ENCODE data around the gene HLA-DOB. TPM values are rescaled to one million over a fixed set of nuclear protein-coding genes. Genes with fewer than 3 reads are reported as not detected.

HLA-DOB gene
- total RNA-seq = 6.6 TPM

- Histone ChIP-seq H3K4me1 (ENCODE audit: insufficient read depth, low read length) (peaks cover 7% of the 10 kb centered on the region), H3K9me3 (ENCODE audit: low read depth, low read length) (no peaks in the 10 kb centered on the region), H3K4me3 (ENCODE audit: low read length) (peak within 1 kb of the TSS; percentile 46), H3K27me3 (ENCODE audit: insufficient read depth, low read length) (no peaks in the 10 kb centered on the region)
Observed at GRCh38 chr6:32816746-32817204, at the start of gene HLA-DOB. Gene HLA-DOB, minus strand, starts transcription at chr6:32817002. Its CDS starts 51 bp downstream, at chr6:32816951.

GRCh38 chr6:32865724-32866443, 49.1 kb upstream of the HLA-DOB start:
- Histone ChIP-seq H3K9me3 (ENCODE audit: low read depth, low read length) (no peaks in the 10 kb centered on the region), H3K27me3 (ENCODE audit: insufficient read depth, low read length) (no peaks in the 10 kb centered on the region), H3K4me3 (ENCODE audit: low read length) (no peak overlapping the region), H3K4me1 (ENCODE audit: insufficient read depth, low read length) (peaks cover 31% of the 10 kb centered on the region)

GRCh38 chr6:32862725-32863124, 45.9 kb upstream of the HLA-DOB start:
- Histone ChIP-seq H3K4me1 (ENCODE audit: insufficient read depth, low read length) (peaks cover 41% of the 10 kb centered on the region), H3K9me3 (ENCODE audit: low read depth, low read length) (no peaks in the 10 kb centered on the region), H3K27me3 (ENCODE audit: insufficient read depth, low read length) (no peaks in the 10 kb centered on the region), H3K4me3 (ENCODE audit: low read length) (no peak overlapping the region)

GRCh38 chr6:32860674-32861073, 43.9 kb upstream of the HLA-DOB start:
- Histone ChIP-seq H3K27me3 (ENCODE audit: insufficient read depth, low read length) (no peaks in the 10 kb centered on the region), H3K4me1 (ENCODE audit: insufficient read depth, low read length) (peaks cover 44% of the 10 kb centered on the region), H3K4me3 (ENCODE audit: low read length) (no peak overlapping the region), H3K9me3 (ENCODE audit: low read depth, low read length) (no peaks in the 10 kb centered on the region)

GRCh38 chr6:32858194-32858593, 41.4 kb upstream of the HLA-DOB start:
- H3K4me1 ChIP-seq (ENCODE audit: insufficient read depth, low read length) = peaks cover 53% of the 10 kb centered on the region
- no peaks in the 10 kb centered on the region for H3K9me3 ChIP-seq (ENCODE audit: low read depth, low read length)
- H3K4me3 ChIP-seq (ENCODE audit: low read length) = no peak overlapping the region
- no peaks in the 10 kb centered on the region for H3K27me3 ChIP-seq (ENCODE audit: insufficient read depth, low read length)

- H3K27me3 ChIP-seq (ENCODE audit: insufficient read depth, low read length) = no peaks in the 10 kb centered on the region
- no peak overlapping the region for H3K4me3 ChIP-seq (ENCODE audit: low read length)
- no peaks in the 10 kb centered on the region for H3K9me3 ChIP-seq (ENCODE audit: low read depth, low read length)
- H3K4me1 ChIP-seq (ENCODE audit: insufficient read depth, low read length) = peaks cover 51% of the 10 kb centered on the region
Observed at GRCh38 chr6:32857156-32857891, 40.5 kb upstream of the HLA-DOB start.

- H3K4me3 ChIP-seq (ENCODE audit: low read length) = peak overlapping the region; percentile 95
- peaks cover 62% of the 10 kb centered on the region for H3K4me1 ChIP-seq (ENCODE audit: insufficient read depth, low read length)
- no peaks in the 10 kb centered on the region for H3K27me3 ChIP-seq (ENCODE audit: insufficient read depth, low read length)
- no peaks in the 10 kb centered on the region for H3K9me3 ChIP-seq (ENCODE audit: low read depth, low read length)
Observed at GRCh38 chr6:32855467-32856174, 38.8 kb upstream of the HLA-DOB start.

- H3K9me3 ChIP-seq (ENCODE audit: low read depth, low read length) = no peaks in the 10 kb centered on the region
- H3K4me1 ChIP-seq (ENCODE audit: insufficient read depth, low read length) = peaks cover 73% of the 10 kb centered on the region
- peak overlapping the region; percentile 95 for H3K4me3 ChIP-seq (ENCODE audit: low read length)
- no peaks in the 10 kb centered on the region for H3K27me3 ChIP-seq (ENCODE audit: insufficient read depth, low read length)
Observed at GRCh38 chr6:32854376-32855178, 37.8 kb upstream of the HLA-DOB start.

- Histone ChIP-seq H3K27me3 (ENCODE audit: insufficient read depth, low read length) (no peaks in the 10 kb centered on the region), H3K9me3 (ENCODE audit: low read depth, low read length) (no peaks in the 10 kb centered on the region), H3K4me3 (ENCODE audit: low read length) (peak within 1 kb of the TSS; percentile 95), H3K4me1 (ENCODE audit: insufficient read depth, low read length) (peaks cover 78% of the 10 kb centered on the region)
Observed at GRCh38 chr6:32853541-32854375, 37.0 kb upstream of the HLA-DOB start, which contains the start of the genes PSMB9 and TAP1. Gene PSMB9, plus strand, starts transcription at chr6:32854192. Its CDS starts 38 bp downstream, at chr6:32854230. Gene TAP1, minus strand, starts transcription at chr6:32853704. Its CDS starts 68 bp downstream, at chr6:32853636.

GRCh38 chr6:32852844-32853540, 36.2 kb upstream of the HLA-DOB start:
- Histone ChIP-seq H3K4me3 (ENCODE audit: low read length) (peak overlapping the region; percentile 95), H3K4me1 (ENCODE audit: insufficient read depth, low read length) (peaks cover 78% of the 10 kb centered on the region), H3K27me3 (ENCODE audit: insufficient read depth, low read length) (no peaks in the 10 kb centered on the region), H3K9me3 (ENCODE audit: low read depth, low read length) (no peaks in the 10 kb centered on the region)

- H3K4me3 ChIP-seq (ENCODE audit: low read length) = peak overlapping the region; percentile 95
- no peaks in the 10 kb centered on the region for H3K9me3 ChIP-seq (ENCODE audit: low read depth, low read length)
- H3K27me3 ChIP-seq (ENCODE audit: insufficient read depth, low read length) = no peaks in the 10 kb centered on the region
Observed at GRCh38 chr6:32852018-32852843, 35.4 kb upstream of the HLA-DOB start.

GRCh38 chr6:32851025-32851424, 34.2 kb upstream of the HLA-DOB start:
- Histone ChIP-seq H3K4me1 (ENCODE audit: insufficient read depth, low read length) (peaks cover 80% of the 10 kb centered on the region), H3K4me3 (ENCODE audit: low read length) (no peak overlapping the region), H3K27me3 (ENCODE audit: insufficient read depth, low read length) (no peaks in the 10 kb centered on the region), H3K9me3 (ENCODE audit: low read depth, low read length) (no peaks in the 10 kb centered on the region)

More at GRCh38 chr6:32852018-32852843, 35.4 kb upstream of the HLA-DOB start:
- H3K4me1 ChIP-seq (ENCODE audit: insufficient read depth, low read length) = peaks cover 80% of the 10 kb centered on the region

Data from mononuclear cell (primary cell).